Measurements from ENCODE around the gene PLA2G2D.
"Not testable (repeated sequence)": the region's sequence is repeated elsewhere in the genome, so short reads cannot be mapped to it uniquely, and the experiment has no call there.

PLA2G2D gene

GRCh38 chr1:20147846-20148570 is 28.7 kb upstream of the PLA2G2D start:
- no peak for DNase-seq
- in situ Hi-C loops (cut with HindIII; ENCODE audit: low pct_ligation_motif_present, low pct_unique_long_range_greater_than_20kb, low sequenced_read_pairs): no loop called here

GRCh38 chr1:20143734-20144565 is 24.6 kb upstream of the PLA2G2D start:
- in situ Hi-C loops (cut with HindIII; ENCODE audit: low pct_ligation_motif_present, low pct_unique_long_range_greater_than_20kb, low sequenced_read_pairs): no loop called here
- no peak for DNase-seq

GRCh38 chr1:20143318-20143717 is 24.0 kb upstream of the PLA2G2D start:
- in situ Hi-C loops (cut with HindIII; ENCODE audit: low pct_ligation_motif_present, low pct_unique_long_range_greater_than_20kb, low sequenced_read_pairs): no loop called here
- DNase-seq: no peak

- in situ Hi-C loops (cut with HindIII; ENCODE audit: low pct_ligation_motif_present, low pct_unique_long_range_greater_than_20kb, low sequenced_read_pairs): no loop called here
- DNase-seq: no peak
Measured at GRCh38 chr1:20142001-20142710, 22.8 kb upstream of the PLA2G2D start.

- no peak for DNase-seq
Measured at GRCh38 chr1:20141466-20141865, 22.1 kb upstream of the PLA2G2D start.

GRCh38 chr1:20141001-20141400 is 21.7 kb upstream of the PLA2G2D start:
- in situ Hi-C loops (cut with HindIII; ENCODE audit: low pct_ligation_motif_present, low pct_unique_long_range_greater_than_20kb, low sequenced_read_pairs): no loop called here
- DNase-seq: no peak

More at GRCh38 chr1:20141466-20141865, 22.1 kb upstream of the PLA2G2D start:
- in situ Hi-C loops (cut with HindIII; ENCODE audit: low pct_ligation_motif_present, low pct_unique_long_range_greater_than_20kb, low sequenced_read_pairs): no loop called here

- in situ Hi-C loops (cut with HindIII; ENCODE audit: low pct_ligation_motif_present, low pct_unique_long_range_greater_than_20kb, low sequenced_read_pairs): no loop called here
- DNase-seq: no peak
Measured at GRCh38 chr1:20139776-20140612, 20.7 kb upstream of the PLA2G2D start.

- no peak for DNase-seq
Measured at GRCh38 chr1:20138961-20139550, 19.7 kb upstream of the PLA2G2D start, which contains the start of gene PLA2G2F. Gene PLA2G2F, plus strand, starts transcription at chr1:20139323. Its CDS starts 105 bp downstream, at chr1:20139428.

GRCh38 chr1:20138346-20138745 is 19.0 kb upstream of the PLA2G2D start:
- in situ Hi-C loops (cut with HindIII; ENCODE audit: low pct_ligation_motif_present, low pct_unique_long_range_greater_than_20kb, low sequenced_read_pairs): no loop called here
- no peak for DNase-seq

More at GRCh38 chr1:20138961-20139550, 19.7 kb upstream of the PLA2G2D start, which contains the start of gene PLA2G2F:
- in situ Hi-C loops (cut with HindIII; ENCODE audit: low pct_ligation_motif_present, low pct_unique_long_range_greater_than_20kb, low sequenced_read_pairs): no loop called here

- in situ Hi-C loops (cut with HindIII; ENCODE audit: low pct_ligation_motif_present, low pct_unique_long_range_greater_than_20kb, low sequenced_read_pairs): no loop called here
- no peak for DNase-seq
Measured at GRCh38 chr1:20137604-20138003, 18.3 kb upstream of the PLA2G2D start.

GRCh38 chr1:20137055-20137454 is 17.7 kb upstream of the PLA2G2D start:
- in situ Hi-C loops (cut with HindIII; ENCODE audit: low pct_ligation_motif_present, low pct_unique_long_range_greater_than_20kb, low sequenced_read_pairs): no loop called here
- no peak for DNase-seq

- in situ Hi-C loops (cut with HindIII; ENCODE audit: low pct_ligation_motif_present, low pct_unique_long_range_greater_than_20kb, low sequenced_read_pairs): no loop called here
- DNase-seq: no peak
Measured at GRCh38 chr1:20136249-20136648, 16.9 kb upstream of the PLA2G2D start.

GRCh38 chr1:20134995-20135394 is 15.7 kb upstream of the PLA2G2D start:
- DNase-seq: no peak
- in situ Hi-C loops (cut with HindIII; ENCODE audit: low pct_ligation_motif_present, low pct_unique_long_range_greater_than_20kb, low sequenced_read_pairs): no loop called here

GRCh38 chr1:20130518-20130917 is 11.2 kb upstream of the PLA2G2D start:
- DNase-seq; in situ Hi-C loops (cut with HindIII; ENCODE audit: low pct_ligation_motif_present, low pct_unique_long_range_greater_than_20kb, low sequenced_read_pairs): not testable (repeated sequence)

GRCh38 chr1:20126806-20127440 is 7.6 kb upstream of the PLA2G2D start:
- no peak for DNase-seq
- in situ Hi-C loops (cut with HindIII; ENCODE audit: low pct_ligation_motif_present, low pct_unique_long_range_greater_than_20kb, low sequenced_read_pairs): no loop called here

GRCh38 chr1:20126041-20126805 is 6.9 kb upstream of the PLA2G2D start:
- DNase-seq: no peak
- in situ Hi-C loops (cut with HindIII; ENCODE audit: low pct_ligation_motif_present, low pct_unique_long_range_greater_than_20kb, low sequenced_read_pairs): no loop called here

GRCh38 chr1:20125100-20125499 is 5.8 kb upstream of the PLA2G2D start:
- DNase-seq: no peak
- in situ Hi-C loops (cut with HindIII; ENCODE audit: low pct_ligation_motif_present, low pct_unique_long_range_greater_than_20kb, low sequenced_read_pairs): no loop called here

Data from ACHN (cell line).